ENCODE measurements around the gene SBF1. TPM values are rescaled to one million over a fixed set of nuclear protein-coding genes. Genes with fewer than 3 reads are reported as not detected.

SBF1 gene
- polyA plus RNA-seq, 1 of the 3 experiments (the other 2 are of a cell fraction): 29.1 TPM

DNA sequence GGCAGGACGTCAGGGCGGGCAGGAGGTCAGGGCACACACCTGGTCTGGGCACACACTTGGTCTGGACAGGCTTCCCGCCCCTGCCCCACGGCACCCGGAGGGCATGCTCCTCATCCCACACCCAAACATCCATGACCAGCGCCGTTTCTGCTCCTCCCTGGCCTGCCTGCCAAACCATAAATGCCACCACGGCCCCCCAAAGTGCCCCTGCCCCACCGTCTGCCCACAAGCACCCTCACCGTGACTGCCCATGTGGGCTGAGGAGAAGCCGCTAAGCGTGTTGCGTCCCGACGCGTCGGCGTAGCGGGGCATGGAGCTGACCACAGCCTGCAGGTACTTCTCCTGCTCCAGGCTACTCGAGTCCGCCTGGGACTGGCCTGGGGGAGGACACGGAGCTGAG lies 15.8 kb downstream of the SBF1 start:
- H3K4me2 ChIP-seq: no peak overlapping the region
- H3K9ac ChIP-seq: no peak overlapping the region
- no peaks in the 10 kb centered on the region for H3K79me2 ChIP-seq (ENCODE audit: insufficient read depth)
- no peaks in the 10 kb centered on the region for H3F3A ChIP-seq (replicated peaks; ENCODE audit: insufficient read depth)
- TF ChIP-seq TEAD4 (IDR thresholded peaks at IDR 0.05; ENCODE audit: borderline replicate concordance, insufficient read depth): no peak
- TF ChIP-seq, protein P1, sequence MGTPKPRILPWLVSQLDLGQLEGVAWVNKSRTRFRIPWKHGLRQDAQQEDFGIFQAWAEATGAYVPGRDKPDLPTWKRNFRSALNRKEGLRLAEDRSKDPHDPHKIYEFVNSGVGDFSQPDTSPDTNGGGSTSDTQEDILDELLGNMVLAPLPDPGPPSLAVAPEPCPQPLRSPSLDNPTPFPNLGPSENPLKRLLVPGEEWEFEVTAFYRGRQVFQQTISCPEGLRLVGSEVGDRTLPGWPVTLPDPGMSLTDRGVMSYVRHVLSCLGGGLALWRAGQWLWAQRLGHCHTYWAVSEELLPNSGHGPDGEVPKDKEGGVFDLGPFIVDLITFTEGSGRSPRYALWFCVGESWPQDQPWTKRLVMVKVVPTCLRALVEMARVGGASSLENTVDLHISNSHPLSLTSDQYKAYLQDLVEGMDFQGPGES (IDR thresholded peaks at IDR 0.05; ENCODE audit: low read depth, low read length): no peak
- no peak for TF ChIP-seq YY1 (IDR thresholded peaks at IDR 0.05; ENCODE audit: low read depth)
- TF ChIP-seq, protein P2, sequence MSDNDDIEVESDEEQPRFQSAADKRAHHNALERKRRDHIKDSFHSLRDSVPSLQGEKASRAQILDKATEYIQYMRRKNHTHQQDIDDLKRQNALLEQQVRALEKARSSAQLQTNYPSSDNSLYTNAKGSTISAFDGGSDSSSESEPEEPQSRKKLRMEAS (IDR thresholded peaks at IDR 0.05; ENCODE audit: low read depth): no peak
- TF ChIP-seq TAF1 (IDR thresholded peaks at IDR 0.05; ENCODE audit: borderline replicate concordance, low read depth, low read length): no peak
- no peak for TF ChIP-seq FOXM1 (IDR thresholded peaks at IDR 0.05; ENCODE audit: low read depth)
- no peak for TF ChIP-seq RCOR1 (IDR thresholded peaks at IDR 0.05; ENCODE audit: low read length)
- TF ChIP-seq RXRA (IDR thresholded peaks at IDR 0.05; ENCODE audit: borderline replicate concordance, low read depth): no peak
- TF ChIP-seq, protein P3, sequence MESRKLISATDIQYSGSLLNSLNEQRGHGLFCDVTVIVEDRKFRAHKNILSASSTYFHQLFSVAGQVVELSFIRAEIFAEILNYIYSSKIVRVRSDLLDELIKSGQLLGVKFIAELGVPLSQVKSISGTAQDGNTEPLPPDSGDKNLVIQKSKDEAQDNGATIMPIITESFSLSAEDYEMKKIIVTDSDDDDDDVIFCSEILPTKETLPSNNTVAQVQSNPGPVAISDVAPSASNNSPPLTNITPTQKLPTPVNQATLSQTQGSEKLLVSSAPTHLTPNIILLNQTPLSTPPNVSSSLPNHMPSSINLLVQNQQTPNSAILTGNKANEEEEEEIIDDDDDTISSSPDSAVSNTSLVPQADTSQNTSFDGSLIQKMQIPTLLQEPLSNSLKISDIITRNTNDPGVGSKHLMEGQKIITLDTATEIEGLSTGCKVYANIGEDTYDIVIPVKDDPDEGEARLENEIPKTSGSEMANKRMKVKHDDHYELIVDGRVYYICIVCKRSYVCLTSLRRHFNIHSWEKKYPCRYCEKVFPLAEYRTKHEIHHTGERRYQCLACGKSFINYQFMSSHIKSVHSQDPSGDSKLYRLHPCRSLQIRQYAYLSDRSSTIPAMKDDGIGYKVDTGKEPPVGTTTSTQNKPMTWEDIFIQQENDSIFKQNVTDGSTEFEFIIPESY (IDR thresholded peaks at IDR 0.05; ENCODE audit: borderline replicate concordance, low read depth): no peak
- TF ChIP-seq, protein P4, sequence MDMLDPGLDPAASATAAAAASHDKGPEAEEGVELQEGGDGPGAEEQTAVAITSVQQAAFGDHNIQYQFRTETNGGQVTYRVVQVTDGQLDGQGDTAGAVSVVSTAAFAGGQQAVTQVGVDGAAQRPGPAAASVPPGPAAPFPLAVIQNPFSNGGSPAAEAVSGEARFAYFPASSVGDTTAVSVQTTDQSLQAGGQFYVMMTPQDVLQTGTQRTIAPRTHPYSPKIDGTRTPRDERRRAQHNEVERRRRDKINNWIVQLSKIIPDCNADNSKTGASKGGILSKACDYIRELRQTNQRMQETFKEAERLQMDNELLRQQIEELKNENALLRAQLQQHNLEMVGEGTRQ (IDR thresholded peaks at IDR 0.05; ENCODE audit: borderline replicate concordance, low read depth, low read length): no peak
- no peak for TF ChIP-seq CHD2 (IDR thresholded peaks at IDR 0.05; ENCODE audit: low read length, partially characterized antibody)
- no peak for TF ChIP-seq JUND (IDR thresholded peaks at IDR 0.05)
- no peak for TF ChIP-seq SMC3 (IDR thresholded peaks at IDR 0.05; ENCODE audit: low read depth, low read length)
- peaks cover 0 to 72% of the 10 kb centered on the region in 2 experiments for H3K36me3 ChIP-seq (replicated peaks in 1 of 2; ENCODE audit: control insufficient read depth in 1 of 2, insufficient read depth in 2 of 2, low read length in 1 of 2)
- H3K27ac ChIP-seq (ENCODE audit: low read depth in 2 of 2, low read length in 1 of 2): no peak overlapping the region
- DNase-seq: no peak
- WGBS (ENCODE audit: low lambda C conversion rate): 98% methylated on average over 16 of the region's 22 CpGs
- no peaks in the 10 kb centered on the region for H3K27me3 ChIP-seq (ENCODE audit: insufficient read depth)
- H3K4me3 ChIP-seq (ENCODE audit: low read depth in 2 of 2, low read length in 1 of 2): no peak overlapping the region
- no peaks in the 10 kb centered on the region for H3K4me1 ChIP-seq (ENCODE audit: control insufficient read depth in 1 of 2, insufficient read depth in 2 of 2, low read depth in 1 of 2, low read length in 1 of 2)
- no peaks in the 10 kb centered on the region for H4K20me1 ChIP-seq (ENCODE audit: insufficient read depth)
- H3K9me2 ChIP-seq: no peaks in the 10 kb centered on the region
- POLR2A ChIA-PET: no interaction called here
- CTCF ChIA-PET: interaction anchor here (1.0 to 1.2 kb wide), 2 partner anchors 19 to 39 kb away, joined by 3 read pairs; no protein-coding TSS in a partner anchor
- no peak overlapping the region for H2AFZ ChIP-seq (ENCODE audit: low read depth)
- H3K9me3 ChIP-seq: no peaks in the 10 kb centered on the region

Measured in SK-N-SH (cell line).